ENCODE measurements around the gene BMP6. TPM values are rescaled to one million over a fixed set of nuclear protein-coding genes. Genes with fewer than 3 reads are reported as not detected.
A peak's percentile ranks its signal among the peaks of the same experiment; 100 is the strongest.
"Not testable (repeated sequence)": the region's sequence is repeated elsewhere in the genome, so short reads cannot be mapped to it uniquely, and the experiment has no call there.

The BMP6 gene
- total and polyA plus RNA-seq, 3 experiments from 2014 or later: not detected

GRCh38 chr6:7891078-7891872 lies 165.4 kb downstream of the BMP6 start:
- no peaks in the 10 kb centered on the region for H3K27me3 Mint-ChIP-seq
- H3K36me3 Mint-ChIP-seq: peaks cover 3 to 86% (median 42%) of the 10 kb centered on the region in 3 donors
- DNase-seq: no peak
- H3K4me3 Mint-ChIP-seq: no peak overlapping the region
- Histone ChIP-seq H3K27ac (ENCODE audit: low read depth, low read length) (no peak overlapping the region), H3K9me3 (ENCODE audit: low read length) (no peaks in the 10 kb centered on the region), H3K4me1 (ENCODE audit: insufficient read depth, low read length) (no peaks in the 10 kb centered on the region), H3K4me3 (ENCODE audit: low read length) (no peak overlapping the region), H3K36me3 (ENCODE audit: insufficient read depth, low read length) (peaks cover 10% of the 10 kb centered on the region), H3K27me3 (ENCODE audit: insufficient read depth, low read length, poor library complexity, severe bottlenecking) (no peaks in the 10 kb centered on the region)
- CTCF ChIA-PET: no interaction called here
- H3K27ac Mint-ChIP-seq: no peak overlapping the region
- no peaks in the 10 kb centered on the region for H3K4me1 Mint-ChIP-seq
- H3K9me3 Mint-ChIP-seq: no peaks in the 10 kb centered on the region
- POLR2A ChIA-PET: no interaction called here

- H3K27me3 ChIP-seq (ENCODE audit: insufficient read depth, low read length, poor library complexity, severe bottlenecking); POLR2A ChIA-PET; DNase-seq; H3K4me1 ChIP-seq (ENCODE audit: insufficient read depth, low read length); H3K4me3 ChIP-seq (ENCODE audit: low read length); H3K27ac ChIP-seq (ENCODE audit: low read depth, low read length); H3K27me3 Mint-ChIP-seq; H3K9me3 ChIP-seq (ENCODE audit: low read length); H3K4me1 Mint-ChIP-seq; H3K9me3 Mint-ChIP-seq; H3K4me3 Mint-ChIP-seq: not testable (repeated sequence)
- peaks cover 12% of the 10 kb centered on the region for H3K36me3 ChIP-seq (ENCODE audit: insufficient read depth, low read length)
- CTCF ChIA-PET: interaction anchor here (1.2 kb wide), 1 partner anchor 15 kb away, joined by 3 read pairs; no protein-coding TSS in a partner anchor
- Mint-ChIP-seq H3K36me3 (peaks cover 3 to 86% (median 40%) of the 10 kb centered on the region in 3 donors), H3K27ac (peak overlapping the region in 1 of 8 donors; percentile 33)
Measured at GRCh38 chr6:7892367-7892766, 166.5 kb downstream of the BMP6 start.

GRCh38 chr6:7893342-7893741 lies 167.4 kb downstream of the BMP6 start:
- Histone ChIP-seq H3K4me3 (ENCODE audit: low read length) (no peak overlapping the region), H3K27me3 (ENCODE audit: insufficient read depth, low read length, poor library complexity, severe bottlenecking) (no peaks in the 10 kb centered on the region), H3K36me3 (ENCODE audit: insufficient read depth, low read length) (peaks cover 12% of the 10 kb centered on the region), H3K9me3 (ENCODE audit: low read length) (no peaks in the 10 kb centered on the region), H3K4me1 (ENCODE audit: insufficient read depth, low read length) (no peaks in the 10 kb centered on the region), H3K27ac (ENCODE audit: low read depth, low read length) (no peak overlapping the region)
- Mint-ChIP-seq H3K9me3 (no peaks in the 10 kb centered on the region), H3K4me1 (no peaks in the 10 kb centered on the region), H3K4me3 (no peak overlapping the region), H3K27me3 (no peaks in the 10 kb centered on the region), H3K27ac (no peak overlapping the region), H3K36me3 (peaks cover 3 to 86% (median 43%) of the 10 kb centered on the region in 3 donors)
- ChIA-PET CTCF (interaction anchor here (1.2 kb wide), 1 partner anchor 16 kb away, joined by 3 read pairs; no protein-coding TSS in a partner anchor), POLR2A (no interaction called here)
- DNase-seq: no peak

DNA sequence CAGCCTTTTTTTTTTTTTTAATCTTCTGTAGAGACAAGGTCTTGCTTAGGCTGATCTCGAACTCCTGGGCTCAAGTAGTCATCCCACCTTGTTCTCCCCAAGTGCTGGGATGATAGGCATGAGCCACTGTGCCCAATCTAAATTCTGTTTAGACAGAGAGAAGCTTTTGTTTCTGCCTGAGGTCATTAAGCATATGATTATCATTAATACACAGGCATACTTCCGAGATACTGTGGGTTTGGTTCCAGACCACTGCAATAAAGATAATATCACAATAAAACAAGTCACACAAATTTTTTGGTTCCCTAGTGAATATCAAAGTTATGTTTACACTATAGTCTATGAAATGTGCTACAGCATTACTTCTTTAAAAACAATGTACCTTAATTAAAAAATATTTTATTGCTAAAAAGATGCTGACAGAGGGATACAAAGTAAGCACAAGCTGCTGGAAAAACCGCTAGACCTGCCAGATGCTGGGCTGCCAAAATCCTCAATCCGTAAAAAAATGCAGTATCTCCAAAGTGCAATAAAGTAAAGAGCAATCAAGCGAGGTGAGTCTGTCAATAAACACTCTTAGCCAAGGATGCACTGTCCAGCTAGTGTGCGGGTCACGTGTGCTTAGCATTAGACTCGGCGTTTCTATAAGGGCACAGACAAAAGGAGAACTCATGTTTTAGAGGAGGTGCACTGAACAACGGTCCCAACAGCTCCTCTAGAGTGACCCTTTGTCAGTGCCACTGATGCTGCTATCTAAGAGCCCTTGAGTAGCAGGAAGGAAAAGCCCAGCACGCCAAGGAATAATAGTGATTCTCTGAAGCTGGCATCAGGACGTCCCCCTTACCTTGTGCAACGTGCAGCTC lies 168.6 kb downstream of the BMP6 start:
- Histone ChIP-seq H3K4me1 (ENCODE audit: insufficient read depth, low read length) (no peaks in the 10 kb centered on the region), H3K36me3 (ENCODE audit: insufficient read depth, low read length) (peaks cover 12% of the 10 kb centered on the region), H3K27ac (ENCODE audit: low read depth, low read length) (no peak overlapping the region), H3K9me3 (ENCODE audit: low read length) (no peaks in the 10 kb centered on the region), H3K27me3 (ENCODE audit: insufficient read depth, low read length, poor library complexity, severe bottlenecking) (no peaks in the 10 kb centered on the region), H3K4me3 (ENCODE audit: low read length) (no peak overlapping the region)
- H3K27me3 Mint-ChIP-seq: no peaks in the 10 kb centered on the region
- CTCF ChIA-PET: no interaction called here
- no peak overlapping the region for H3K4me3 Mint-ChIP-seq
- H3K4me1 Mint-ChIP-seq: no peaks in the 10 kb centered on the region
- peak overlapping the region in 1 of 8 donors; percentile 47 for H3K27ac Mint-ChIP-seq
- POLR2A ChIA-PET: no interaction called here
- no peaks in the 10 kb centered on the region for H3K9me3 Mint-ChIP-seq
- DNase-seq: no peak
- H3K36me3 Mint-ChIP-seq: peaks cover 3 to 87% (median 47%) of the 10 kb centered on the region in 3 donors

DNA sequence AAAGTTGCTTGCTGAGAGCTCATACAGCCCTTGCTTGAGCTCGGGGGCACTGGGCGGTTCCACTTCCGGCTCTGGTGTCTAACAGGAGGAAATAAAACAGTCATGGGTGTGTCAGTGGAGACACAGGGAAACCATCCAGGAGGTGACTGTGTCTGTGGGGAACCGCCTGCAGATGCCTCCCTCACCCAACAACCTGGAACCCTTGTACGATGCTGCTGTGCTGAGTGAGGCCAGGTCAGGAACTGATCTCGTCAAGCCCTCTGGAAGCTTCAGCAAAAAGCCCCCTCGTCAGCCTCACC lies 169.2 kb downstream of the BMP6 start:
- H3K27me3 Mint-ChIP-seq: no peaks in the 10 kb centered on the region
- Histone ChIP-seq H3K4me3 (ENCODE audit: low read length) (no peak overlapping the region), H3K4me1 (ENCODE audit: insufficient read depth, low read length) (no peaks in the 10 kb centered on the region), H3K9me3 (ENCODE audit: low read length) (no peaks in the 10 kb centered on the region), H3K36me3 (ENCODE audit: insufficient read depth, low read length) (peaks cover 12% of the 10 kb centered on the region), H3K27me3 (ENCODE audit: insufficient read depth, low read length, poor library complexity, severe bottlenecking) (no peaks in the 10 kb centered on the region), H3K27ac (ENCODE audit: low read depth, low read length) (no peak overlapping the region)
- ChIA-PET POLR2A (no interaction called here), CTCF (no interaction called here)
- H3K4me3 Mint-ChIP-seq: no peak overlapping the region
- no peak for DNase-seq
- H3K9me3 Mint-ChIP-seq: no peaks in the 10 kb centered on the region
- H3K36me3 Mint-ChIP-seq: peaks cover 3 to 87% (median 44%) of the 10 kb centered on the region in 3 donors
- H3K27ac Mint-ChIP-seq: no peak overlapping the region
- no peaks in the 10 kb centered on the region for H3K4me1 Mint-ChIP-seq

DNA sequence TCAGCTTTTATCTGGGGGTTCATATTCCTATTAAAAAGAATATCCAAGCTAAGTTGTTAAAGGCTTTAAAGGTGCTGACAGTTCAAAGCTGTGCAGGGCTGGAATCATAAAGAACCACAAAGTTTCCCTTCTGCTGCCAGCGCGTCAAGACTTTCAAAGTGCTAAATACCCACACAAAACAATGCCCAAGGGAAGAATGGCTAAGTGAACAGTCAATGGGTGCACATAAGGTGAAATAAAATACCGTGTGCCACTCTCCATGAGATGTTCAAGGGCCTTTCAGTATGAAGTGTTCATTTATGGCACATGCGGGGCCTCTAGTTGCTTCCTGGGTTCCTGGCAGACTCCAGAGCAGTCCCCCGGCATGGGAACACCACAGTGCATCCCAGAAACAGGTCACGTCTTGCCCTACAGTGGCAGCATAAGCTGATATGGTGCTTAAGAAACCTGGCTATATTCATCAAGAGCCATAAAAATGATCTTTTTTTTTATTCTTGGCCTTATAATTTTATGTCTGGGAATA lies 170.6 kb downstream of the BMP6 start:
- Histone ChIP-seq H3K36me3 (ENCODE audit: insufficient read depth, low read length) (peaks cover 3% of the 10 kb centered on the region), H3K27ac (ENCODE audit: low read depth, low read length) (no peak overlapping the region), H3K4me3 (ENCODE audit: low read length) (no peak overlapping the region), H3K9me3 (ENCODE audit: low read length) (no peaks in the 10 kb centered on the region), H3K4me1 (ENCODE audit: insufficient read depth, low read length) (no peaks in the 10 kb centered on the region), H3K27me3 (ENCODE audit: insufficient read depth, low read length, poor library complexity, severe bottlenecking) (no peaks in the 10 kb centered on the region)
- ChIA-PET POLR2A (no interaction called here), CTCF (no interaction called here)
- Mint-ChIP-seq H3K4me3 (no peak overlapping the region), H3K27ac (no peak overlapping the region), H3K27me3 (no peaks in the 10 kb centered on the region), H3K9me3 (no peaks in the 10 kb centered on the region), H3K36me3 (peaks cover 0 to 88% (median 39%) of the 10 kb centered on the region in 3 donors), H3K4me1 (no peaks in the 10 kb centered on the region)
- DNase-seq: no peak

- Mint-ChIP-seq H3K36me3 (peaks cover 0 to 88% (median 31%) of the 10 kb centered on the region in 3 donors), H3K9me3 (no peaks in the 10 kb centered on the region), H3K27ac (no peak overlapping the region), H3K27me3 (peaks cover 0 to 2% of the 10 kb centered on the region in 2 donors), H3K4me3 (no peak overlapping the region), H3K4me1 (no peaks in the 10 kb centered on the region)
- no peaks in the 10 kb centered on the region for H3K4me1 ChIP-seq (ENCODE audit: insufficient read depth, low read length)
- no peaks in the 10 kb centered on the region for H3K27me3 ChIP-seq (ENCODE audit: insufficient read depth, low read length, poor library complexity, severe bottlenecking)
- ChIA-PET CTCF (no interaction called here), POLR2A (no interaction called here)
- H3K4me3 ChIP-seq (ENCODE audit: low read length): no peak overlapping the region
- DNase-seq: no peak
- peaks cover 8% of the 10 kb centered on the region for H3K36me3 ChIP-seq (ENCODE audit: insufficient read depth, low read length)
- H3K9me3 ChIP-seq (ENCODE audit: low read length): no peaks in the 10 kb centered on the region
- H3K27ac ChIP-seq (ENCODE audit: low read depth, low read length): no peak overlapping the region
Measured at GRCh38 chr6:7897461-7898192, 171.7 kb downstream of the BMP6 start.

DNA sequence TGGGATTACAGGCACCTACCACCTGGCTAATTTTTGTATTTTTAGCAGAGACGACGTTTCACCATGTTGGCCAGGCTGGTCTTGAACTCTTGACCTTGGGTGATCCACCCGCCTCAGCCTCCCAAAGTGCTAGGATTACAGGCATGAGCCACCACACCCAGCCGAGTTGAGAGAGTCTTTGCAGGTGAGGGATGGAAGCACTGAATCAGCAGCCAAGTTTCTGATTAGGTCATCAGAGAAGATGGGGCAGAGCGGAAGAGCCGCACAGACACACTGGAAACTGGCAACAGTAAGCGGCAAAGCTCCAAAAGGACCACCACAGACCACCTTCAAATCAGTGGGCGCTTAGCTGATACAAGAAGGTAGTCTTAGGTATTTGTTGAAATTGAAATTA lies 172.3 kb downstream of the BMP6 start:
- peaks cover 13% of the 10 kb centered on the region for H3K36me3 ChIP-seq (ENCODE audit: insufficient read depth, low read length)
- H3K27me3 Mint-ChIP-seq; DNase-seq; CTCF ChIA-PET; H3K4me3 Mint-ChIP-seq; H3K27ac ChIP-seq (ENCODE audit: low read depth, low read length); H3K9me3 ChIP-seq (ENCODE audit: low read length); H3K4me1 ChIP-seq (ENCODE audit: insufficient read depth, low read length); H3K9me3 Mint-ChIP-seq; POLR2A ChIA-PET; H3K27me3 ChIP-seq (ENCODE audit: insufficient read depth, low read length, poor library complexity, severe bottlenecking); H3K4me3 ChIP-seq (ENCODE audit: low read length); H3K27ac Mint-ChIP-seq; H3K4me1 Mint-ChIP-seq: not testable (repeated sequence)
- H3K36me3 Mint-ChIP-seq: peaks cover 0 to 89% (median 36%) of the 10 kb centered on the region in 3 donors

Data from CD8-positive, alpha-beta memory T cell (primary cell).